Measurements from ENCODE around the gene FUT3.
"Not testable (repeated sequence)": the region's sequence is repeated elsewhere in the genome, so short reads cannot be mapped to it uniquely, and the experiment has no call there.

Gene FUT3

GRCh38 chr19:5851302-5851701, at the start of gene FUT3:
FUT3 (minus strand) TSS chr19:5851449.
- no peak for DNase-seq

- no peak for DNase-seq
These were observed 49.7 kb upstream of the FUT3 start for GRCh38 chr19:5900976-5901375.

DNA sequence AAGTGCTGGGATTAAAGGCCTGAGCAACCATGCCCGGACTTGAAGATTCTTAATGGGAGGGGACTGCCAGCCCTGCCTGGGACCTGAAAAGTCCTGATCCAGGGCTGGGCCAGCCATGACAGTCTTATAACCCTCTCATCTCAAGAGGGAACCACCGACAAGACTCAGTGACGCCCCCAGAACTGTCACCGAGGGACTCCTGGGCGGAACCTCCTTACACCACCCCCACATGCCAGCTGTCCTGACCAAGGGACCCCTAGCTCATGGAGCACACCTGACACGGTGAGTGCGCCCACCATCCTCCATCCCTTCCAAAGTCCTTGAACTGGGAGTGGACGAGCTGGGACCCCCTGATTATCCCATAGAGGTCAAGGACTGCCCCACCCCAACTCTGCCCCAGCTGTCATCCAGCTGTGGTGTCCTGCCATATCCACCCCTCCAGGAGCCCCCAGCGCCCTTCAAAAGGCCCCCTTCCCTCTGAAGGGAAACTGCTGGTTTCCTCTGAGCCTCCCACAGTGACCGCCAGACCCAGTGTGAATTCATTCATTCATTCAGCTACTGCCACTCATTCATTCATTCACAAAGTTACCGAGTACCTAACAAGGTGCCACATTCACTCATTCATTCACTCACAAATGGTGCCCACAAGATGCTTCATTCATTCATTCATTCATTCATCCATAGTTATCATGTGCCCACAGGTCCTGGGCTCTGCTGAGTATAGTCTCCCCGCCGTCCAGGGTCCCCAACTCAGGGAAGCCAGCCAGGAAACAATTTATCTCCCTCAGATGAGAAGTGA, 48.7 kb upstream of the FUT3 start:
- no peak for DNase-seq

- DNase-seq = no peak
These were observed 46.1 kb upstream of the FUT3 start for GRCh38 chr19:5897189-5897969.

- DNase-seq = no peak
These were observed 45.3 kb upstream of the FUT3 start for GRCh38 chr19:5896365-5897076.

DNA sequence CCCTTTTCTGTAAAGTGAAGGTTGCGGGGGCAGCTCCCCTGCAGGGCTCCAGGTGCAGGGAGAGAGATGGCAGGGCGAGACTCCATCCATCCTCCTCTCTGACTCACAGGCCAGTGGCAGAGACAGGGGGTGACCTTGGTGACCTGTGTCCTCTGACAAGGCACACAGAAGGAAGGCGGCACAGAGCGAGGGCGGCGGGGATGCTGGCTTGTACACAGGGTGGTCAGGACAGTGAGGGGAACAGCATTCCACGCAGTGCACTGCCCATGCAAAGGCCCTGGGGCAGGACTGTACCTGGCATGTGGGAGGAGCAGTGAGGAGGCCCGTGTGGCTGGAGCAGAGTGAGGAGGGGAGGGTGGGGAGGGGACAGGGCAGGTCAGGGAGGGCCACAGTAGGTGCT, 44.6 kb upstream of the FUT3 start:
- DNase-seq = no peak

- no peak for DNase-seq
These were observed 44.2 kb upstream of the FUT3 start for GRCh38 chr19:5895409-5895808.

DNA sequence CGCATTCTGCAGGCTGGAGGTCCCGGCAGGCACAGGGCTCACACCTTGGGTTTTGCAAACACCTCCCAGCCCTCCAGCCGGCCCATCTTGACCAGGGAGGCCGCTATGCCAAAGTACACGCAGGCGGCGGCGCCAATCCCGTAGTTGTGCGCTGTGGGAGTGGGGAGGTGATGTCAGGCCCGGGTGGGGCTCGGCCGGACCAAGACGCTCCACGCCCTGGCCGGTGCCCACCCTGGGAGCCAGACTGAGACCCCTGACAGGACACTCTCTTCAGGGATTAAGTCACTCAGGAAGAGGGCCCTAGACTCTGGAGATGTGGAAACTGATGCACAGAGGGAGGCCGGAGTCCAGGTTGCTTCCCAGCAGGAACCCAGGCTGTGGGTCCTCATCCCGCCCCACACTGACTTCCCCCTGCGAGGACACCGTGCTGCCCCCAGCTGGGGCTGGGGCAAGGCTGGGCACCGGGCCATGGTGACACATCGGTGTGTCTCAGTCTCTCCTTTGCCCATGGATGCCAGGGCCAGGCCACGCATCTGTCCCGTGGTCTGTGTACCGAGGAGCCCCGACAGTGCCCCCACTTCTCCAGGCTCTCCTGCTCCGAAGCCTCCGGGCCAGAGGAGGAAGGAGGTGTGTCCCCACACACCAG, 43.6 kb upstream of the FUT3 start:
- DNase-seq = no peak

GRCh38 chr19:5893907-5894703, 42.9 kb upstream of the FUT3 start:
- DNase-seq = no peak

- DNase-seq = no peak
These were observed 42.2 kb upstream of the FUT3 start for GRCh38 chr19:5893296-5893903.

DNA sequence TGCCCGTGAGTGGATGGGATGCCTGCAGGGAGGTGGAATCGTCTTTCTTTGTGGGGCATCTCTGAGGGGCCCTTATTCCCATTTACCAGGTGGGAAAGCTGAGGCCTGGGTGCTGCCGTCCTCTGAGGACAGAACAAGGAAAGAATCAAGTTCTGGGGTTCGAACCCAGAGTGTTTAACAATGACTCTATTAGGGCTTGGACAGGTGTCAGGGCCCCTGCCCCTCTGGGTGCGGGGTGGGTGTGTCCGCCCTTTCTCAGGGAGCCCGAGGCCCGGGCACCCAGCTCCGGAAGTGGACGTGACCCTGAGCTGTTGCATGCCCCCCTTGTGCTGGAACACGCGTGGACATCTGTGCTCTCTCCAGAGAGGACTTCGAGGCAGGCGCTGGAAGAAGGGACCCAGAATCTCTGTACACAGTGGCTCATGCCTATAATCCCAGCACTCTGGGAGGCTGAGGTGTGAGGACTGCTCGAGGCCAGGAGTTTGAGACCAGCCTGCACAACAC, 41.6 kb upstream of the FUT3 start:
- DNase-seq = no peak

DNA sequence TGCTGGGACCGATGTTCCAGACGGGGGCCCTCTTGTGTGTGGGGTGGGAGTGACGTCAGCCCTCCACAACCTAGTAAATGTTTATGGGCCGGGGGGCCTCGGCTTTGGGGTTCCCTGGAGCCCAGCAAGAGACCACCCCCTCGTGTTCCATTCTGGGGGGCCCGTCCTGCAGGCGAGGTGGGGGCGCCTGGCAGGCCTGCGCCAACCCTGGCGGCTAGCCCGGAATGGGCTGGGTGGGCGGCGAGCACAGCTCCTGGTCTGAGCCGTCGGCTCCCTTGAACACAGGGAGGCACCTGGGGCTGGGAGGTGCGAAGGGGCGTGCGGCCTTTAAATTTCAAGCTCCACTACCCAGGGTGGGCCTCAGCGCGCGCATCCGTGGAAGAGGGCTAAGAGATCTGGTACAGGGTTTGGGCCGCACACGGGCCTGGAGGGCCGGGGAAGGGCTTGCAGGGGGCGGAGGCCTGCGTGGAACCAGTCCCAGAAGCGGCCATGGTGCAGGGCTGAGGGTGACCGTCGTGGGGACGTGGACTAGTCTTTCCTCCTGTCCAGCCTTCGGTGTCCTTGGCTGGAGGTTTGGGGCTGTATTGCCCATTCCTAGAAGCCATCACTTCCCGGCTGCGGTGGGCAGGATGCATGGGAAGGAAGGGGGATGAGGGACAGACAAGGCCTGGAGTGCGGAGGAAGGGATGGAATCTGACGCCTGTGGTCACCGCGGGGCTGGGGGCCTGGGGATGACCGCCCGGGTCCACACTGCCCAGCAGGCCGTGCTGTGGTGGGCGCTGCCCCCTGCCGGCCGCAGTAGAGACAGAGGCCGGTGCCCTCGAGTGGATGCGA, 40.9 kb upstream of the FUT3 start:
- no peak for DNase-seq

DNA sequence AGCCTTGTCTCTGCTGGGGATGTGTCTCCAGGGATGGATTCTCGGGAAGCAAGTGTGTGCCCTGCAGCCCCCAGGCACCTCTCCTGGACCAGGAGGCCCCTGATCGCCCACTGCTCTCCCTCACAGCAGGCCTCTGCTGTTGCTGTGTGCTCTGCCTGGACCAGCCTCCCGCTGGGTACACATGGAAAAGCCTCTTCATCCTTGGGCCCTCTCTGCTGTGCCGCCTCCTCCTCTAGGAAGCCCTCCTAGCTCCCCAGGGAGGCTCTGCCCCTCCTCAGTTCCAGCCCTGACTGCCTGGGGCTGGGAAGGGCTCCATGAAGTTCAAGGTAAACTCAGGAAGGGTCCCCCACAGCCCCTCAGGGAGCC, 40.3 kb upstream of the FUT3 start:
- DNase-seq = no peak

- no peak for DNase-seq
These were observed 38.9 kb upstream of the FUT3 start for GRCh38 chr19:5890099-5890498.

DNA sequence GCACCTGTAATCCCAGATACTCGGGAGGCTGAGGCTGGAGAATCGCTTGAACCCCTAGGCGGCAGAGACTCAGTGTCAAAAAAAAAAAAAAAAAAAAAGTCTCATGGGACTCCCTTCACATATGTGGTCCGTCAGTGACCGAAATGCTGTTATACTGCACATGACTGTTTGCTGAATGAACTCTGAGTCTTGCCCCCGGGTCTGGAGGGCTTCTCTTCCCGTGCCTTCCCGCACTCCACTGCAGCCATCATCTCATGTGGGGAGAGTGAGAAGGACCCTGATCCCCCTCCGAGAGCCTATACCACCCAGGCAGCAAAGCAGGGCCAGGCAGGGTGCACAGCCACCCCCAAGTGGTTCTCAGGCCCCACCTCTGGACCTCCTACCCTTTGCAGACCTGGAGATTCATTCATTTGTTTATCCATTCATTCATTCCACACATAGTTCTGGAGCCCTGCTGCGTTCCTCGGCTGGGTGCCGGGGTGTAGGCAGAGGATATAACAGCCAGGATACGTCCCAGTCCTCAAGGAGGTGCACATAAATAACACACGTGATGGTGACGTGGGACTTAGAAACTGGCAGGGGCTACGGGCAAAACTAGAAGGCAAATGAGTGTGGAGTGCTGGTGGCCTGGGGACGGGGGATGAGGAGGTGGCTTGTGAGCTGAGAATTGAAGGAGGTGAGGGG, 38.2 kb upstream of the FUT3 start:
- DNase-seq = no peak

GRCh38 chr19:5884065-5884811, 33.0 kb upstream of the FUT3 start:
- DNase-seq = not testable (repeated sequence)

DNA sequence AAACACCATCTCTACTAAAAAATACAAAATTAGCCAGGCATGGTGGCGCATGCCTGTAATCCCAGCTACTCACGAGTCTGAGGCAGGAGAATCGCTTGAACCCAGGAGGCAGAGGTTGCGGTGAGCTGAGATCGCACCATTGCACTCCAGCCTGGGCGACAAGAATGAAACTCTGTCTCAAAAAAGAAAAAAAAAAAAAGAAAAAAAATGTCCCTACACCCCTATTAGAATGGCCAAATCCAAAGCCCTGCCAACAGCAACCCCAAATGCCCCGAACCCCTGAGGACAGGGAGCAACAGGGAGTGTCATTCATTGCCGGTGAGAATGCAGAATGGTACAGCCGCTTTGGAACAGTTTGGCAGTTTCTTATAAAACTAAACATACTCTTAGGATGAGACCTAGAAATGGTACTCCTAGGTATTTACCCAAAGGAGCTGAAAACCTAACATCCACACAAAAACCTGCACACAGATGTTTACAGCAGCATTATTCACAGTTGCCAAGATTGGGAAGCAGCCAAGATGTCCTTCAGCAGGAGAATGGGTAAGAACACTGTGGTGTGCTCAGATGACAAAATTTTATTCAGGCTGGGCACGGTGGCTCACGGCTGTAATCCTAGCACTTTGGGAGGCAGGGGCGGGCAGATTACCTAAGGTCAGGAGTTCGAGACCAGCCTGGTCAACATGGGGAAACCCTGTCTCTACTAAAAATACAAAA, 32.1 kb upstream of the FUT3 start:
- not testable (repeated sequence) for DNase-seq

GRCh38 chr19:5882421-5882968, 31.2 kb upstream of the FUT3 start:
- DNase-seq = no peak

Measured in CD4-positive, alpha-beta T cell treated with Interleukin-4 for 1 hour (primary cell).